PC-3 (cell line): ENCODE data around the gene BBC3.

Experiments used
- EZH2 ChIP-seq: fragments of 300-600 bp; sonication (generic); IDR thresholded peaks from one replicate; pipeline ENCODE4 v1.6.1; 2017; ENCODE audit warnings: antibody characterized with exemption, mild to moderate bottlenecking, low read length; ENCODE audit not compliant: unreplicated experiment
- TF ChIP-seq, protein P1 (sequence below): fragments of 300-600 bp; sonication (generic); conservative IDR thresholded peaks from 2 replicates; pipeline ENCODE4 v1.5.1; 2017; ENCODE audit warnings: antibody characterized with exemption, low read depth, mild to moderate bottlenecking, low read length

- TF ChIP-seq EZH2, result no peak
- TF ChIP-seq, protein P1, sequence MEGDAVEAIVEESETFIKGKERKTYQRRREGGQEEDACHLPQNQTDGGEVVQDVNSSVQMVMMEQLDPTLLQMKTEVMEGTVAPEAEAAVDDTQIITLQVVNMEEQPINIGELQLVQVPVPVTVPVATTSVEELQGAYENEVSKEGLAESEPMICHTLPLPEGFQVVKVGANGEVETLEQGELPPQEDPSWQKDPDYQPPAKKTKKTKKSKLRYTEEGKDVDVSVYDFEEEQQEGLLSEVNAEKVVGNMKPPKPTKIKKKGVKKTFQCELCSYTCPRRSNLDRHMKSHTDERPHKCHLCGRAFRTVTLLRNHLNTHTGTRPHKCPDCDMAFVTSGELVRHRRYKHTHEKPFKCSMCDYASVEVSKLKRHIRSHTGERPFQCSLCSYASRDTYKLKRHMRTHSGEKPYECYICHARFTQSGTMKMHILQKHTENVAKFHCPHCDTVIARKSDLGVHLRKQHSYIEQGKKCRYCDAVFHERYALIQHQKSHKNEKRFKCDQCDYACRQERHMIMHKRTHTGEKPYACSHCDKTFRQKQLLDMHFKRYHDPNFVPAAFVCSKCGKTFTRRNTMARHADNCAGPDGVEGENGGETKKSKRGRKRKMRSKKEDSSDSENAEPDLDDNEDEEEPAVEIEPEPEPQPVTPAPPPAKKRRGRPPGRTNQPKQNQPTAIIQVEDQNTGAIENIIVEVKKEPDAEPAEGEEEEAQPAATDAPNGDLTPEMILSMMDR, result no peak
Measured at GRCh38 chr19:47187797-47188196, 43.2 kb downstream of the BBC3 start.
